Measurements from ENCODE around the gene OSM. TPM values are rescaled to one million over a fixed set of nuclear protein-coding genes. Genes with fewer than 3 reads are reported as not detected.

Gene OSM
- total RNA-seq, 2 donors from 2014 or later: 2.5 TPM; not detected in 1

GRCh38 chr22:30297276-30297990 lies 30.8 kb upstream of the OSM start:
- WGBS: 84% methylated on average over 11 of the region's 11 CpGs
- H3K27me3 ChIP-seq (replicated peaks; ENCODE audit: insufficient read depth): no peaks in the 10 kb centered on the region
- intact Hi-C loops (cut with DNase I): no loop called here
- H3K4me3 ChIP-seq: no peak overlapping the region
- H3K36me3 ChIP-seq: peaks cover 5 to 12% of the 10 kb centered on the region in 2 donors
- no peaks in the 10 kb centered on the region for H3K9me3 ChIP-seq
- DNase-seq (ENCODE audit: low spot score): no peak
- peak overlapping the region; percentile 91 for H3K27ac ChIP-seq
- TF ChIP-seq POLR2A (IDR thresholded peaks at IDR 0.05): no peak
- no peak for TF ChIP-seq CTCF (IDR thresholded peaks at IDR 0.05)
- no peak for TF ChIP-seq POLR2AphosphoS5 (IDR thresholded peaks at IDR 0.05)
- H3K4me1 ChIP-seq (replicated peaks): peaks cover 34% of the 10 kb centered on the region

GRCh38 chr22:30296833-30297232 lies 30.2 kb upstream of the OSM start:
- peaks cover 29% of the 10 kb centered on the region for H3K4me1 ChIP-seq (replicated peaks)
- no peak overlapping the region for H3K4me3 ChIP-seq
- WGBS: 77% methylated on average over 3 of the region's 3 CpGs
- DNase-seq (ENCODE audit: low spot score): no peak
- intact Hi-C loops (cut with DNase I): no loop called here
- no peaks in the 10 kb centered on the region for H3K9me3 ChIP-seq
- no peak for TF ChIP-seq CTCF (IDR thresholded peaks at IDR 0.05)
- peak overlapping the region; percentile 32 to 91 for H3K27ac ChIP-seq
- H3K36me3 ChIP-seq: peaks cover 5 to 12% of the 10 kb centered on the region in 2 donors
- no peaks in the 10 kb centered on the region for H3K27me3 ChIP-seq (replicated peaks; ENCODE audit: insufficient read depth)

GRCh38 chr22:30296324-30296723 lies 29.7 kb upstream of the OSM start:
- Histone ChIP-seq H3K27ac (peak overlapping the region in 1 of 2 donors; percentile 46), H3K4me1 (replicated peaks) (peaks cover 31% of the 10 kb centered on the region), H3K27me3 (replicated peaks; ENCODE audit: insufficient read depth) (no peaks in the 10 kb centered on the region), H3K36me3 (peaks cover 5 to 12% of the 10 kb centered on the region in 2 donors), H3K4me3 (no peak overlapping the region), H3K9me3 (no peaks in the 10 kb centered on the region)
- intact Hi-C loops (cut with DNase I): no loop called here
- no peak for TF ChIP-seq CTCF (IDR thresholded peaks at IDR 0.05)
- TF ChIP-seq POLR2AphosphoS5 (IDR thresholded peaks at IDR 0.05): no peak
- no peak for TF ChIP-seq POLR2A (IDR thresholded peaks at IDR 0.05)
- 94% methylated on average over 4 of the region's 4 CpGs for WGBS
- DNase-seq (ENCODE audit: low spot score): no peak

GRCh38 chr22:30295576-30295975 lies 28.9 kb upstream of the OSM start:
- no peak for TF ChIP-seq POLR2AphosphoS5 (IDR thresholded peaks at IDR 0.05)
- intact Hi-C loops (cut with DNase I): no loop called here

GRCh38 chr22:30294830-30295229 lies 28.2 kb upstream of the OSM start:
- H3K4me1 ChIP-seq (replicated peaks): peaks cover 43% of the 10 kb centered on the region

More at GRCh38 chr22:30295576-30295975, 28.9 kb upstream of the OSM start:
- no peak for DNase-seq (ENCODE audit: low spot score)
- Histone ChIP-seq H3K4me3 (no peak overlapping the region), H3K36me3 (peaks cover 5 to 7% of the 10 kb centered on the region in 2 donors), H3K4me1 (replicated peaks) (peaks cover 35% of the 10 kb centered on the region), H3K9me3 (no peaks in the 10 kb centered on the region), H3K27ac (peak overlapping the region; percentile 10 to 46), H3K27me3 (replicated peaks; ENCODE audit: insufficient read depth) (no peaks in the 10 kb centered on the region)
- WGBS: 80% methylated on average over 7 of the region's 7 CpGs

More at GRCh38 chr22:30294830-30295229, 28.2 kb upstream of the OSM start:
- no peak for DNase-seq (ENCODE audit: low spot score)
- no peak for TF ChIP-seq CTCF (IDR thresholded peaks at IDR 0.05)
- TF ChIP-seq POLR2AphosphoS5 (IDR thresholded peaks at IDR 0.05): no peak
- Histone ChIP-seq H3K27me3 (replicated peaks; ENCODE audit: insufficient read depth) (no peaks in the 10 kb centered on the region), H3K27ac (peak overlapping the region in 1 of 2 donors; percentile 11), H3K36me3 (peaks cover 5 to 7% of the 10 kb centered on the region in 2 donors), H3K4me3 (no peak overlapping the region), H3K9me3 (no peaks in the 10 kb centered on the region)
- 90% methylated on average over 9 of the region's 11 CpGs for WGBS
- intact Hi-C loops (cut with DNase I): no loop called here
